HG03108 (cell line): Measurements from ENCODE around the gene ZNF565.
"Not testable (repeated sequence)": the region's sequence is repeated elsewhere in the genome, so short reads cannot be mapped to it uniquely, and the experiment has no call there.

Source experiments
- ATAC-seq: cut with Tn5 transposase; IDR thresholded peaks from one replicate; pipeline ENCODE4 v1.9.1; 2021; ENCODE audit warnings: moderate library complexity; ENCODE audit not compliant: unreplicated experiment

The ZNF565 gene

GRCh38 chr19:36215276-36216123 lies 1.0 kb upstream of the ZNF565 start:
- ATAC-seq = peak; percentile 4

- ATAC-seq = no peak
Observed at GRCh38 chr19:36212895-36213294, 1.6 kb downstream of the ZNF565 start.

- ATAC-seq = no peak
Observed at GRCh38 chr19:36210497-36210896, 4.0 kb downstream of the ZNF565 start.

DNA sequence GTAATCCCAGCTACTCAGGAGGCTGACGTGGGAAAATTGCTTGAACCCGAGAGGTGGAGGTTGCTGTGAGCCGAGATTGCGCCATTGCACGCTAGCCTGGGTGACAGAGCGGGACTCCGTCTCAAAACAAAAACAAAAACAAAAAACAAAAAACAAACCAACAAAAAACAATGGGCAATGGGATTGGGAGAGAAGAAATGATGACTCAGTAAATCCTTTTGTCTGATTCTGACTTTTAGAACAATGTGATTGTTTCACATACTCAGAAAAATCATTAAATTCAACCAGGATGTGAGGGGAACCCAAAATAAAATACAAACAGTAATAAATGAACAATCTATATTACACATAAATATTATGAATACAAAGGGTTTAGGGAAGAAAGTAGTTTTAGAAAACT lies 5.1 kb downstream of the ZNF565 start:
- ATAC-seq = no peak

DNA sequence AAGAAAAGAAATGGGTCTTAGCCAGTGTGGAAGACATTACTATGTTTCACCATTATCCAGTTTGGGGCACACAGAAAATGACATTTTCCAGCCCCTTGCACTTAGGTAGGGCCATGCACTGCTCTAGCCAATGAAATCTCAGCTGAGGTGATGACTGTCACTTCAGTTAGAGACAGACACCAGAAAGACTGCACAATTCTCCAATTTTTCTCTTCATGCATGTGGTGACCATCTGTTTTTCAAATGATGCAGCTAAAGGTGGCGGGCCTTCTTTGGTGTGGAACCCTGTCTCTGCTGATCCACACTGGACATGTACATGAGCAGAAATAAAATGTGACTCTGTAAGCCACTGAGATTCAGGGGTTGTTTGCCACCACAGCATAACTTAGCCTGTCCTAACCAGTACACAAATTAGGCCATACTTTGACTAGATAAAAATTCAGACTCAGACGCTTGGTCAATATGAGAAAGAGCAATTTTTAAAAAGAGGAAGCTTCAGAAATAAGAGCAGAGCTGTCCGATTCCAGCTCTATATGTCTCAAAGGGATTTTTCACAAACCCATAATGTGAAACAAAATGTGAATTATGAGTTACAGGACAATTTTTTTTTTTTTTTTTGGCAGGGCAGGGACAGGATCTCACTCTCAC lies 6.7 kb downstream of the ZNF565 start:
- ATAC-seq = peak; percentile 66

DNA sequence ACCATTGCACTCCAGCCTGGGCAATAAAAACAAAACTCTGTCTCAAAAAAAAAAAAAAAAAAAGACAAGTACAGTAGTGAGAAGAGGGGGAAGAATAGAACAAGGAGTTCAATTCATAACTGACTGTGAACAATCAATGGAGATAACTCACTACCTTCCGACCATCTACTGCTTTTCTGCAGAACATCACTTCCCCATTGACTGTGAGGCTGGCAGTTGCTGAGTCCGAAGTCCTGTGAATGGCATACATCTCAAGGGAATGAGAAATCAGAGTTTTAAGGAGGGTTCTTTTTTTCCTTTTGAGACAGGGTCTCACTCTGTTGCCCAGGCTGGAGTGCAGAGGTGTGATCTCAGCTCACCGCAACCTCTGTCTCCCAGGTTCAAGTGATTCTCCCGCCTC lies 11.2 kb downstream of the ZNF565 start:
- ATAC-seq = no peak

GRCh38 chr19:36201684-36202083 lies 12.8 kb downstream of the ZNF565 start:
- ATAC-seq = no peak

GRCh38 chr19:36198119-36198518 lies 16.3 kb downstream of the ZNF565 start:
- no peak for ATAC-seq

DNA sequence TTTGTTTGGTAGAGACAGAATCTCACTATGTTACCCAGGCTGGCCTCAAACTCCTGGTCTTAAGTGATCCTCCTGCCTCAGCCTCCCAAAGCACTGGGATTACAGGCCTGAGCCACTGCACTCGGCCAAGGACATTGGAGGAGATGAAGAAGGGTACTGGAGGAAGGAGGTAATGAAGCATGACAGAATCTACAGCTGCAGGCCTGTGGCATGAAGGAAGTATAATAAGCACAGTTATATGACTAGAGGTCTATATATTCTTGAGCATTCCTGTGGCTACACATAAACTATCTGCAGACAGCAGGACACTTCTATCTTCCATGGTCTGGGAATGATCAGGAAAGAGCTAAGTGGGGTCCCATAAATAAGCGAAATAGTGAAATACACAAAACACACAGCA lies 18.2 kb downstream of the ZNF565 start:
- ATAC-seq = no peak

DNA sequence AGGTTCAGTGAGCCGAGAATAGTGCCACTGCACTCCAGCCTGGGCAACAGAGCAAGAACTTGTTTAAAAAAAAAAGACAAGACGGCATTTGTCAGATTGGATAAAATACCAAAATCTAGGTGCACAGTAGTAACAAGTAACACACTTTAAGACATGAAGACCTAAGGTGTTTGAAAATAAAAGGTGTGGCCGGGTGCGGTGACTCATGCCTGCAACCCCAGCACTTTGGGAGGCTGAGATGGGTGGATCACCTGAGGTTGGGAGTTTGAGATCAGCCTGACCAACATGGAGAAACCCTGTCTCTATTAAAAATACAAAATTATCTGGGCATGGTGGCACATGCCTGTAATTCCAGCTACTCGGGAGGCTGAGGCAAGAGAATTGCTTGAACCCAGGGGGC lies 27.7 kb downstream of the ZNF565 start:
- not testable (repeated sequence) for ATAC-seq

- no peak for ATAC-seq
Observed at GRCh38 chr19:36183245-36183628, 31.2 kb downstream of the ZNF565 start.

- no peak for ATAC-seq
Observed at GRCh38 chr19:36182612-36183244, 31.7 kb downstream of the ZNF565 start.

GRCh38 chr19:36179077-36179476 lies 35.4 kb downstream of the ZNF565 start:
- not testable (repeated sequence) for ATAC-seq

DNA sequence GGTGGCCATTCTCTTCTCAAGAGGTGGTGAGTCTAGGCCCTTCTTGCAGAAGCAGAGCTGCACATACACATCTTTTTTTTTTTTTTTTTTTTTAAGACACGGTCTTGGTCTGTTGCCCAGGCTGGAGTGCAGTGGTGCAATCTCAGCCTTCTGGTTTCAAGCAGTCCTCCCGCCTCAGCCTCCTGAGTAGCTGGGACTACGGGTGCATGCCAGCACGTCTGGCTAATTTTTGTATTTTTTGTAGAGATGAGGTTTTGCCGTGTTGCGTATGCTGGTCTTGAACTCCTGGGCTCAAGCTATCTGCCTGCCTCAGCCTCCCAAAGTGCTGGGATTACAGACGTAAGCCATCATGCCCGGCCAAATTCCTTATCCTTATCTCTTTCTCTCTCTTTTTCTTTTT lies 40.6 kb downstream of the ZNF565 start:
- not testable (repeated sequence) for ATAC-seq

GRCh38 chr19:36172852-36173251 lies 41.6 kb downstream of the ZNF565 start:
- no peak for ATAC-seq

DNA sequence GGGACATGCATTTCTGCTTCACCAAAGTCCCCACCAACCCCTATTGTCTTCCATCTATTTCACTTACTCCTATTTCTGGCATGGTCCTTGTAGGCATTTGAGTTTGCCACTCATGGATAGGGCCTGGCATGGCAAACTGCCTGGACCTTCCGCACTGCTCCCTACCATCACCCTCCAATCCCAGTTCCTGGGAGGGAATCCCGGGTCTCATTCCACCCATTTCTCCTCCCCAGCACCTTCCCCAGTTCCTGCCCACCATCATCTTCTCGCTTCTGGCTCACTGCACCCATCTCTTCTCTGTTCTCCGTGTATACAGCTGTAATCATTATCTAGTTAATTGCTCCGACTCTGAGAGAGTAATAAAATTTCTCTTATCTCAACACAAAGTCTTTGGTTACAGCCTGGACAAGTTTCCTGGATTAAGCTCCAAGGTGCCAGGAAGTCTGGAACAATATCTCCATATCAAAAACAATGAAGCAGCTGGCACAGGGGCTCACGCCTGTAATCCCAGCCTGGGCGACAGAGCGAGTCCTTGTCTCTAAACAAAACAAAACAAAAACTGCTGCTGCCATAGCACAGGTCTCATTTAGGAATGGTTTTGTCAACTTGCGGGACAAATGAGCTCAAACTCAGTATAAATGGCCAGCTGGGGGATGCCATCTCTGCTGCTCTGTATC lies 45.2 kb downstream of the ZNF565 start:
- ATAC-seq = no peak

DNA sequence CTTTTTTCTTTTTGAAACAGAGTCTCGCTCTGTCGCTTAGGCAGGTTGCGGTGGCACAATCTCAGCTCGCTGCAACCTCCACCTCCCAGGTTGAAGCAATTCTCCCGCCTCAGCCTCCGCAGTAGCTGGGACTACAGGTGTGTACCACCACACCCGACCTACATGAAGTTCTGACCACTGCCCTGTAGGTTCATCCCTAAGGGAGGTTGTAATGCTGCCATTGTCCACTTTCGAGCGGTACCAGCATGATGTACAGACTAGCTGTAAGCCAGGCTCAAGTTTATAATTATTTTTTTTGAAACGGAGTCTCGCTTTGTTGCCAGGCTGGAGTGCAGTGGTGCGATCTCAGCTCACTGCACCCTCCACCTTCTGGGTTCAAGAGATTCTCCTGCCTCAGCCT lies 50.7 kb downstream of the ZNF565 start:
- ATAC-seq = no peak

DNA sequence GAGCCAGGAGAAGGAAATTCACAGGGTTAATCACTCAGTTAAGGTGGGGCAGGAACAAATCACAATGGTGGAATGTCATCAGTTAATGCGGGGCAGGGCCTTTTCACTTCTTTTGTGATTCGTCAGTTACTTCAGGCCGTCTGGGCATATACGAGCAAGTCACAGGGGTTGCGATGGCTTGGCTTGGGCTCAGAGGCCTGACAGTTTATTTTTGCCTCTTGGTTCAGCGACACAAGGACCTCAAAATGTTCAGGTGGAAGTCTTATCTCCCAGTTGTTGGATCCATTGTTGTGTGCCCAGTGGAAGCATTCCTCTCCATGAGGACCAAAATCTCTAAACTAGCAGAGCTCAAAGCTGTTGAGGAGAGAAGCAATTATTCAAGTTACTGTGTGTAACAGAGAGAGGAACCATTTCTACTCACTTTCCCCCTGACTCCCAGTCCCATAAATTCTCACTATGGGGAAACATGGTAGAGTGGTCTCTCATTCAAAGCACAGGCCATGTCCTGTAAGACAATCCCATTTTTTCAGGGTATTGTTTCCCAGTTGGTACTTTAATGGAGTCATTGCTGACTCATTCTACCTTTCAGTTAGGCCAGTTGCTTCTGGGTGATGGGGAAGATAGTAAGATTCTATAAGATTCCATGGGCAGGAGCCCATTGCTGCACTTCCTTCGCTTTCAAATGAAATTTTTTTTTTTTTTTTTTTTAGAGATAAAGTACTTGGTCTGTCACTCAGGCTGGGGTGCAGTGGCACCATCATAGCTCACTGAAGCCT lies 53.5 kb downstream of the ZNF565 start:
- ATAC-seq = no peak

DNA sequence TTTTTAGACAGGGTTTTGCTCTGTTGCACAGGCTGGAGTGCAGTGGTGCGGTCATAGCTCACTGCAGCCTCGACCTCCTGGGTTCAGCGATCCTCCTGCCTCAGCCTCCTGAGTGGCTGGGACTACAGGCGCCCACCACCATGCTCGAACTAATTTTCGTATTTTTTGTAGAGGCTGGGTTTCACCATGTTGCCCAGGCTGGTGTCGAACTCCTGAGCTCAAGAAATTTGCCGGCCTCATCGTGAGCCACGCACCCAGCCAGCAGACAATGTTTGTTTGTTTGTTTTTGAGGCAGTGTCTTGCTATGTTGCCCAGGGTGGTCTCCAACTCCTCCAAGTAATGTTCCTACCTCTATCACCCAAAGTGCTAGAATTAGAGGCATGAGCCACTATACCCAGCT lies 61.3 kb downstream of the ZNF565 start:
- no peak for ATAC-seq

DNA sequence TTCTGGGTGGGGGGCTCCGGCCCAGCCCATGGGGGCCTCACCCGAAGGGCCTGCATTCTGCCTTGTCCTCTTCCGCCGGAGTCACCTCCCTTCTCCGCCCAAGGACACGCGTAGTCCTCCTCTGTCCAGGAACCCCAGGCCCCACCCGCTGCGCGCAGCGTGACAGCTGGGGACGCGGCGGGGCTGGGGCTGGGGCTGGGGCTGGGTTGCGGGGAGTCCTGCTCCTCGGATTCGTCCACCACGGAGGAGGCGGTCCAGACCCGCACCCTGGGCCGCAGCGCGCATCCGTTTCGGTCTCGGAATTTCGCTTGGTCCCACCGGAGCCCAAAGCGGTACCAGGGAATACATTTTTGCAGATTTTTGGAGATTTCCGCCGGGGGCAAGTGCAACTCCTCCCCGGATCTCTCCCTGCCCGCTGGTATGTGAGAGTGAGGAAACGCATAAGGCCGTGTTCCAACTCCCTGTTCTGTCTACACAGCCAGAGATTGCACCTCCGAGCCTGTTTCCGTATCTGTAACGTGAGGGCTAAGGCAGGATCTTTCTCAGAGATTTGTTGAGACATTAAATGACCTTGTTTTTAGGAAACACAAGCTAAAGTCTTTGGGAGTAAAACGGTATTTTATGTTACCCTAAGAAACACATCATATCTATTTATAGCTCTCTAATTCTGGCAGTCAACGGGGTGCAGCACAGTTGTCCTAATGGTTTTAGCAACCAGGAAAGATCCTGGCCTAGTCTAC lies 61.9 kb downstream of the ZNF565 start, which contains the start of gene COX7A1:
TSS of gene COX7A1 (minus strand) at position 96 of the 740 bp plus-strand sequence. CDS start at position 56, 40 bp downstream.
- ATAC-seq = no peak
